Esophagus (tissue), 2 donors: ENCODE measurements around the gene NTRK3. TPM values are rescaled to one million over a fixed set of nuclear protein-coding genes. Genes with fewer than 3 reads are reported as not detected.

Experiments
- H3K27ac ChIP-seq, 2 donors: one replicate each; pipeline ENCODE4 v1.5.1; 2013; ENCODE audit warnings: low read depth in 2 of 2, mild to moderate bottlenecking in 2 of 2, inconsistent platforms in 1 of 2, low read length in 1 of 2, moderate library complexity in 1 of 2
- H3K27me3 ChIP-seq, 2 donors: one replicate each; pipeline ENCODE4 v1.6.1; 2013; ENCODE audit warnings: low read length in 2 of 2, control low read depth in 1 of 2, mild to moderate bottlenecking in 1 of 2; ENCODE audit not compliant: insufficient read depth in 2 of 2, control insufficient read depth in 1 of 2
- H3K36me3 ChIP-seq, 2 donors: one replicate each; pipeline ENCODE4 v1.6.1; 2013; ENCODE audit warnings: low read length in 1 of 2; ENCODE audit not compliant: control insufficient read depth in 2 of 2, insufficient read depth in 2 of 2
- H3K4me1 ChIP-seq, 2 donors: one replicate each; pipeline ENCODE4 v1.6.1; 2013; ENCODE audit warnings: low read length in 1 of 2; ENCODE audit not compliant: control insufficient read depth in 2 of 2, insufficient read depth in 2 of 2
- H3K4me3 ChIP-seq, 2 donors: one replicate each; pipeline ENCODE4 v1.5.1; 2013; ENCODE audit warnings: low read length in 2 of 2, mild to moderate bottlenecking in 2 of 2, low read depth in 1 of 2, moderate library complexity in 1 of 2
- H3K9me3 ChIP-seq, 2 donors: one replicate each; pipeline ENCODE4 v1.6.1; 2013; ENCODE audit warnings: mild to moderate bottlenecking in 2 of 2, low read depth in 1 of 2, low read length in 1 of 2, moderate library complexity in 1 of 2; ENCODE audit not compliant: control insufficient read depth in 2 of 2, insufficient read depth in 1 of 2
- WGBS, 2 donors: extraction: QIAGEN DNeasy Blood & Tissue Kit; methylation state at CpG; one replicate each; pipeline ENCODE4 v1.1.7; 2013; 5-methylcytosine and 5-hydroxymethylcytosine counted together
- polyA plus RNA-seq, 2 donors: library from polyadenylated mRNA; stranded (reverse); fragments of 200-250 nt; gene quantifications; one replicate each; pipeline ENCODE4 v1.2.3, GENCODE V29; 2013
- donor health status: healthy with polysubstance abuse.
- donor health status: Bipolar disorder and iron deficiency.

Gene NTRK3
- polyA plus RNA-seq, 2 donors: 0.61 to 0.77 TPM

DNA sequence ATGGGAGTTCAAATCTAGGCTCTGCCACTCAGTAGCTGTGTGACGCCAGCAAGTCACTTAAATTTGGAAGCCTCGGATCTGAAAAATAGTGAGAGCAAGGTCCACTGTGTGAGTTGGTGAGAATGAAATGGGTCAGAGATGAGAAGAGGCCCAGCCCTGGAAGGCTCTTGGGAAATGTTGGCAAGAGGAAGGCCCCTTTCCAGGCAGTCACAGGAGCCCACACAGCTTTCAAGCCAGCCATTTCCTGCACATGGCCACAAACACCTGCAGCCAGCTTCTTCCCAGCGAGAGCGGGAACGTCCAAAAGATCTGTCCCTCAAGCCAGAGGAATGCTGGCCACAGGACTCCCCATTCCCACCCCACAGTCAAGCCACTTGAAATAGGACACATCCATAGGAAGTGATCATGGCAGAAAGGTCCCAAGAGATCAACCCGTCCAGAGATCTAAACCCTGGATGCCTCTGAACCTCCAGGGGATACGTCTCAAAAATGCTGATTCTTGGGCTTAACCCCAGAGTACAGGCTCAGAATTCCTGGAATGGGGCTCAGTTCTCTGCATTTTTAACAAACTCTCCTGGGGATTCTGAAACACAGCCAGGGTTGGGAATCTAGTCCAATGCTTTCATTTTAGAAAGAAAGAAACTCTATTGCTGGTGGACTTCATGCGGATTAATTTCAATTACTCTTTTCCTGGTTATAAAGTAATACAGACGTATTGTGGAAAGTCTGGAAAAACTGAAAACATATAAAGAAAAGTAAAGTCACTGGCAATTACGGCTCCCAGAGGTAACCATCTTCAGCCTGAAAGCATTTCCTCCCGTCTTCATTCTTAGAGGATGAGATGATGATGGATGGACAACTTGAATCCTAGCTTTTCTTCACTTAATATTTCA lies 35.9 kb downstream of the NTRK3 start:
- WGBS, 2 donors: 80 to 83% methylated on average over 11 of the region's 11 CpGs
- H3K27me3 ChIP-seq: no peaks in the 10 kb centered on the region
- no peaks in the 10 kb centered on the region for H3K36me3 ChIP-seq
- H3K4me3 ChIP-seq: no peak overlapping the region
- H3K9me3 ChIP-seq: no peaks in the 10 kb centered on the region
- no peak overlapping the region for H3K27ac ChIP-seq
- H3K4me1 ChIP-seq: no peaks in the 10 kb centered on the region

DNA sequence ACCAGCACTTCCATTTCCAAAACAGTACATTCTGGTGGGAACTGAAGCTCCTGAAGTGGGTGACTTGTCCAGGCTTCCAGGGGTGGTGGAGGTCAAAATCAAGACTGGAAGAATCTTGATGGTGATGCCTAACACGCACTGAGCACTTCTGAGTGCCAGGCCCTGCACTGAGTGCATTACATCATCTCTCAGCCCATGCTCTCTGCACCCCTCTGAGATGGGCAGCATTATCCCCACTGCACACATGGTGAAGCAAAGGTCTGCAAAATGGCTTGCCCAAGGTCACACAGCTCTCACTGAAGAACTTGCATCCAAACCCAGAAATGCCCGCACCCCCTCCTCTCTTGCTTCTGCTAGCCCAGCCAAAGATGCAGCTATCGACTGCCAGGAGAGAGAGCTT lies 36.9 kb downstream of the NTRK3 start:
- Histone ChIP-seq H3K4me3 (no peak overlapping the region), H3K27ac (no peak overlapping the region), H3K9me3 (no peaks in the 10 kb centered on the region), H3K4me1 (no peaks in the 10 kb centered on the region), H3K27me3 (no peaks in the 10 kb centered on the region), H3K36me3 (no peaks in the 10 kb centered on the region)
- 47 to 50% methylated on average over 3 of the region's 3 CpGs for WGBS, 2 donors

DNA sequence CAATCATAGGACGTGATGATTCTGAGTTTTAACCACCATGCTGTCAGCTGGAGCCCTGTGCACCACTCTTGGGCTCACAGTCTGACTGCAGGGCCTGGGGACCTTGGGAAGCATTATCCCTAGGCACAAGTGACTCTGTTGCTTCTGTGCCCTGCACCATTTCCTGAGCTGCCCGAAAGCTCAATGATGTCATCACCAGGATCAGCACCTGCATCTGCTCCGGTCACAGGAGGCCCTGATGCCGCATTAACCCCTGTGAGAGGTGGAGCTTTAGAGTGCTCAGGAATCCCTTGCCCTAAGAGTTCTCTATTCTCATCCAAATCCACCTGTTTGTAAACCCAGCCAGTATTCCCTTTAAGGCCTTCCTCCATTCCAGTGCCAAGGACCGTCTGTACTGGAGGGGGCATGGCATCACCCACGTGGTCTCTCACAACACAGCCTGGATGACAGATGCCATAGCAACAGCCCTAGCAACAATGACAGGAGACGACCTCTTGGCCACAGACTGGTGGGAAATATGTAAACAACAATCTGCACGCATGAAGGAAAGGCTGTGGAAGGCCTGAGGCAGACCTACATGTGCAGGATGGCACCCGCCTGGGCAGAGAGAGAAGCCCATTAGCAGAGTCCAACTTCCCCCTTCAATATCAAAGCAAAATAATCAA lies 37.9 kb downstream of the NTRK3 start:
- Histone ChIP-seq H3K9me3 (no peaks in the 10 kb centered on the region), H3K4me1 (no peaks in the 10 kb centered on the region), H3K4me3 (no peak overlapping the region), H3K27me3 (no peaks in the 10 kb centered on the region), H3K27ac (no peak overlapping the region), H3K36me3 (no peaks in the 10 kb centered on the region)
- 43 to 51% methylated on average over 9 of the region's 9 CpGs for WGBS, 2 donors

DNA sequence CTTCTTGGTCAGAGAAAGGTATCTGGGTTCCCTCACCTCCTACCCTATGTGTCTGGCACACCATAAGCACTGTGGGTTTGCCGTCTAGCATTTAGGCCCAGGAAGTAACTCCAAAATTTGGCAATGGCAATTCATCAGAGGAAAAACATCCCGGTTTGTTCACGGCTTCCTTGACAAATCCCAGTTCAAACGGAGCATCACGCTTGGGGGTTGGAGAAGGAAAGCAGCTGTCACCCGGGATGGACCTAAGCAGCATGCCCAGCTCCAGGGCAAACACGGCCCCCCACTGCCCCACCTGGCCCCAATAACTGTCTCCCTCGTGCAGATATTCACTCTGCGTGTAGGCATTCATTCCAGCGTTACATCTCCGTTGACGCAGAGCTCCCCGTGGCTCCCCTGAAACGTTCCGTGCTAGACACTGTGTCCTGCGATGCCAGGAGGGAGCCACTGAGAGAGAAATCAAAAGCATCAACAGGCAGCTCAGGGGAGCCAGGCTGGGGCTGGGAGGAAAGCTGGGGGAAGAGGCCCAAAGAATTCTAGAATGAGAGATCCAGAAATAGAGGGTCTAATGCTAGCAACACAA lies 41.4 kb downstream of the NTRK3 start:
- Histone ChIP-seq H3K4me3 (no peak overlapping the region), H3K27me3 (no peaks in the 10 kb centered on the region), H3K27ac (no peak overlapping the region), H3K9me3 (no peaks in the 10 kb centered on the region), H3K36me3 (no peaks in the 10 kb centered on the region), H3K4me1 (no peaks in the 10 kb centered on the region)
- WGBS, 2 donors: 68% methylated on average over 16 of the region's 16 CpGs

DNA sequence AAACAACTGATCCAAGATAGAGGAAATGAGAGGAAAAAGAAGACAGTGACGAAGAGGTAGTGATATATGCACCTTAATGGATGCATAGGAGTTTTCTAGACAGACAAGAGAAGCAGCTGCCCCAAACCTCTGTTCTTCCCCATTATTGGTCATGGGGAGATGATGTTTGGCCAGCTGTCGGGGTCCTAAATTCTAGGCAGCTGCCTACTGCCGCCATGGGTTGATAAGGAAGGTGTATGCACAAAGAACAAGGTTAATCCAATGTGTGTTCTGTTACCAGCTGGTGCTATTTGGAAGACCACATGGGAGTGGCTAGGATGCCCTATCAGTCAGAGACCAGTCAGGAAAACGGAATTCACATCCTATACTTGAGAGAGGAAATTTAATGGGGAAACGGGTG lies 47.4 kb downstream of the NTRK3 start:
- Histone ChIP-seq H3K27ac (no peak overlapping the region), H3K9me3 (no peaks in the 10 kb centered on the region)
- 58 to 70% methylated on average over 5 of the region's 5 CpGs for WGBS, 2 donors

DNA sequence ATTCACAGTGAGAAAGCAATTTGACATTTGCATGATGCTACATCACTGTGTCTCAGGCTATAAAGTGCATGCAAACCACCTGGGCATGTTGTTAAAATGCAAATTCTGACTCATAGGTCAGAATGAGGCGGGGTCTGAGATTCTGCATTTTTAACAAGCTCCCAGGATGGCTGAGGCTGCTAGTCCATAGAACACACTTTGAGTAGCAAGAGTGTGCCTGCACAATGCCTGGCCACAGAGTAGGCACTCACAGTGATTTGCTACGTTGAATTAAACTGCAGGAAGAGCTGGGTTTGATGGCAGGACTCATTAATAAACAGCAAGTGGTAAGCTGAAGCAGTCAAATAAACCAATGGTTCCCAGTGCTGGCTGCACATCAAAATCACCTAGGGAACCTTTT lies 48.1 kb downstream of the NTRK3 start:
- Histone ChIP-seq H3K27me3 (no peaks in the 10 kb centered on the region), H3K9me3 (no peaks in the 10 kb centered on the region), H3K4me3 (no peak overlapping the region), H3K4me1 (no peaks in the 10 kb centered on the region), H3K27ac (no peak overlapping the region), H3K36me3 (no peaks in the 10 kb centered on the region)
- WGBS, 2 donors: 51 to 72% methylated on average over 2 of the region's 2 CpGs

More for the DNA sequence above, 47.4 kb downstream of the NTRK3 start:
- Histone ChIP-seq H3K27me3 (no peaks in the 10 kb centered on the region), H3K36me3 (no peaks in the 10 kb centered on the region), H3K4me3 (no peak overlapping the region), H3K4me1 (no peaks in the 10 kb centered on the region)

DNA sequence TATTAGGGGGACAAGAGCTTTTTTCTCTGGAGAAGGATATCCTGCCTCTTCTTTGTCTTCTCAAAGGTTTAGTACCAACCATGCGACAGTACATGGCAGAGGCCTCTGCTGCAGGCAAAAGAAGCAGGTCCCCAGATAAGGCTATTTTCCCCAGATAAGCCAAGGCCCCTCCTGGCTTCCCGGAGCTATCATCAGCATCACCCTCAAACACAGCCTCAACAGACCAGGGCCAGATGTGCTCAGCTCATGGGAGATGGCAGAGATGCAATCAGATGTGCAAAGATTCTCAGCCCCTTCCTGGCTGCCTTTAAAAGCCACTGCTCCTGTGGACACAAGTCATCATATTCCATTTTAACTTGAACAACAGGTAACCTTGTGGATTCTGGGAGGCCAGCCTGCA lies 49.0 kb downstream of the NTRK3 start:
- H3K9me3 ChIP-seq: no peaks in the 10 kb centered on the region
- no peak overlapping the region for H3K4me3 ChIP-seq
- no peaks in the 10 kb centered on the region for H3K36me3 ChIP-seq
- no peaks in the 10 kb centered on the region for H3K27me3 ChIP-seq
- H3K4me1 ChIP-seq: no peaks in the 10 kb centered on the region
- 76 to 93% methylated on average over 2 of the region's 2 CpGs for WGBS, 2 donors
- H3K27ac ChIP-seq: no peak overlapping the region

DNA sequence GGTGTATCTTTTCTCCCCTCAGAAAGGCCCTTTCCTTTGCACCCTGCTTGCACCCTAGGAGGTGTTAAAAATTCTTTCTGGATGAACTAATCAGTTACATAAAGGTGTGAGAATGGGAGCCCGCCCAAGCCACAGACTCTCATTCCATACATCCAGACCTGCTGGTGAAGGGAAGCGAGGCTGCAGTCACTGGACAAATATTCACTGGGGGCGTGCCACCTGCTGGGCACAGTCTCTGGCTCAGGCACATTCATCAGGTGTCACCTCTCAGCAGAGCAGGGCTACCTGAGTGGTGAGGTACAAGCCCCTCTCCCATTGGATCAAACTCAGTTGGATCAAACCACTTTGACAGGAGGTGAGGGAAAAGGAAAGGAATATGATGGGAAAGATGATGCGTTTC lies 52.0 kb downstream of the NTRK3 start:
- 73 to 74% methylated on average over 4 of the region's 4 CpGs for WGBS, 2 donors
- H3K4me3 ChIP-seq: no peak overlapping the region
- no peak overlapping the region for H3K27ac ChIP-seq
- H3K36me3 ChIP-seq: no peaks in the 10 kb centered on the region
- H3K4me1 ChIP-seq: no peaks in the 10 kb centered on the region
- H3K9me3 ChIP-seq: no peaks in the 10 kb centered on the region
- H3K27me3 ChIP-seq: no peaks in the 10 kb centered on the region

DNA sequence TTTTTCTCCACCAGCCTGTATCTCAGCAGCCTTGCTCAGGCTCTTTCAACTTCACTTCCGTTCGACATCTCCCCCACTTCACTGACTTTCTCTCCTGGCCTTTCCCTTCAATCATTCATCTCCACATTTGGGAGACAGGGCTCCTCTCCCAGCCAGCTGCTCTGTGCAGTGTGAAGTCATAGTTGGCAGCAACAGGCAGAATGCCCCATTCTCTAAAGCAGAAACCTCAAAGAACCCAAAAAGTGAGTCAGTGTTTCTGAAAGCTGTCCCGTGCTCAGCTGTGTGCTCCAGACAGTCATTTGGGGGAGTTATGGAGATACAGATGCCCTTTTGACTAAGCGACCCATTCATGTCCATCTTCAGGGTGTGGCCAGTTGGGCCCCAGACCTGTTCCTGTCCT lies 54.3 kb downstream of the NTRK3 start:
- Histone ChIP-seq H3K27ac (no peak overlapping the region), H3K4me3 (no peak overlapping the region), H3K4me1 (no peaks in the 10 kb centered on the region), H3K9me3 (no peaks in the 10 kb centered on the region), H3K27me3 (no peaks in the 10 kb centered on the region), H3K36me3 (no peaks in the 10 kb centered on the region)
- 63 to 67% methylated on average over 4 of the region's 4 CpGs for WGBS, 2 donors
